Panc1 (cell line): ENCODE results near the gene MEF2D. TPM values are rescaled to one million over a fixed set of nuclear protein-coding genes. Genes with fewer than 3 reads are reported as not detected.

Experiments used
- ATAC-seq: fragments of 200-7000 bp; cut with Tn5 transposase; 2 replicates; pipeline ENCODE4 v1.9.1; 2020; ENCODE audit warnings: mild to moderate bottlenecking, moderate library complexity
- BruUV-seq: library from RNA; stranded (reverse); fragments of 400-500 nt; replicated peaks from 2 replicates; lab custom pipeline; 2021; lab: Mats Ljungman, UMichigan
- CTCF ChIA-PET: fragments of 300-600 bp; sonication (Branson Sonifier 250); formaldehyde crosslinking; loops from one replicate; lab custom pipeline; 2022; ENCODE audit warnings: antibody characterized with exemption; lab: Charles Lee
- POLR2A ChIA-PET: fragments of 300-600 bp; sonication (Branson Sonifier 250); formaldehyde crosslinking; loops from one replicate; lab custom pipeline; 2022; ENCODE audit warnings: antibody characterized with exemption; lab: Charles Lee
- DNase-seq: peaks from one replicate; pipeline ENCODE4 v3.0.0-alpha.2; 2010; ENCODE audit warnings: low read depth, low spot score
- H3K27ac ChIP-seq: 2 replicates; pipeline ENCODE4 v1.5.1; 2011; ENCODE audit warnings: mild to moderate bottlenecking, low read length, inconsistent platforms
- H3K27me3 ChIP-seq: fragments of 200-500 bp; sonication (Bioruptor generic); 2 replicates; pipeline ENCODE4 v1.6.0; 2014; ENCODE audit warnings: low read length, inconsistent platforms; ENCODE audit not compliant: control insufficient read depth, insufficient read depth
- H3K36me3 ChIP-seq: fragments of 200-500 bp; sonication (Bioruptor generic); 2 replicates; pipeline ENCODE4 v1.5.1; 2014; ENCODE audit warnings: inconsistent platforms, mild to moderate bottlenecking, low read length, moderate library complexity; ENCODE audit not compliant: control insufficient read depth, insufficient read depth
- H3K4me1 ChIP-seq: 2 replicates; pipeline ENCODE4 v1.5.1; 2011; ENCODE audit warnings: inconsistent platforms, mild to moderate bottlenecking, low read length, moderate library complexity; ENCODE audit not compliant: control insufficient read depth, insufficient read depth
- H3K4me3 ChIP-seq, 2 experiments: 2 replicates each; pipeline ENCODE4 v1.5.1; 2011 to 2012; ENCODE audit warnings: low read depth in 2 of 2, low read length in 2 of 2, mild to moderate bottlenecking in 2 of 2, inconsistent platforms in 1 of 2, moderate library complexity in 1 of 2
- H3K9me3 ChIP-seq: fragments of 200-500 bp; sonication (Bioruptor generic); 2 replicates; pipeline ENCODE4 v1.5.1; 2014; ENCODE audit warnings: low read depth, mild to moderate bottlenecking, inconsistent platforms, low read length, moderate library complexity; ENCODE audit not compliant: control insufficient read depth, insufficient read depth
- CTCF ChIP-seq: fragments of 450-650 bp; IDR thresholded peaks from 2 replicates; pipeline ENCODE4 v1.5.1; 2017; ENCODE audit warnings: mild to moderate bottlenecking
- POLR2AphosphoS5 ChIP-seq: IDR thresholded peaks from 2 replicates; pipeline ENCODE4 v1.6.1; 2012; ENCODE audit warnings: mild to moderate bottlenecking, low read depth, low read length, moderate library complexity
- REST ChIP-seq, 2 experiments: IDR thresholded peaks; 2 replicates each; pipeline ENCODE4 v1.6.1; 2011 to 2012; ENCODE audit warnings: low read depth in 2 of 2, control low read depth in 1 of 2, low read length in 1 of 2, mild to moderate bottlenecking in 1 of 2, moderate library complexity in 1 of 2; ENCODE audit not compliant: insufficient read depth in 1 of 2
- SIN3A ChIP-seq: IDR thresholded peaks from 2 replicates; pipeline ENCODE4 v1.6.1; 2012; ENCODE audit warnings: low read depth, mild to moderate bottlenecking, low read length, moderate library complexity, borderline replicate concordance; ENCODE audit not compliant: insufficient read depth
- TCF7L2 ChIP-seq: IDR thresholded peaks from 2 replicates; pipeline ENCODE4 v1.6.1; 2011; ENCODE audit warnings: mild to moderate bottlenecking, low read depth, low read length, inconsistent platforms
- in situ Hi-C: cut with HindIII; loops from 2 replicates; pipeline ENCODE4 v1.10.0; 2016; ENCODE audit warnings: low sequenced_read_pairs, low pct_unique_long_range_greater_than_20kb
- intact Hi-C: fragments of 100-400 bp; cut with micrococcal nuclease; formaldehyde crosslinking; loops from one replicate; pipeline ENCODE4 v1.10.0; 2022; ENCODE audit not compliant: unreplicated experiment
- total RNA-seq: library from RNA; stranded (reverse); gene quantifications from one replicate; pipeline ENCODE4 v1.2.1, GENCODE V29; 2021; ENCODE audit not compliant: unreplicated experiment

MEF2D gene
- total RNA-seq, 1 experiment from 2014 or later = 30.9 TPM

- no peak for ATAC-seq
- H3K4me3 ChIP-seq = peak overlapping the region in 1 of 2 experiments; percentile 69; a peak in 2 of 4 replicates
- in situ Hi-C loops = no loop called here
These were observed 2.7 kb downstream of the MEF2D start for GRCh38 chr1:156497743-156498431.

More at GRCh38 chr1:156497743-156498431, 2.7 kb downstream of the MEF2D start:
- intact Hi-C loops = no loop called here
- H3K36me3 ChIP-seq = peaks cover 8% of the 10 kb centered on the region; the same call in 1 of the 2 replicates
- H3K27ac ChIP-seq = peak overlapping the region; percentile 85
- no peaks in the 10 kb centered on the region for H3K27me3 ChIP-seq
- H3K4me1 ChIP-seq = peaks cover 48% of the 10 kb centered on the region
- H3K9me3 ChIP-seq = no peaks in the 10 kb centered on the region
- TSS peak; percentile 37 for BruUV-seq
- ChIA-PET POLR2A (no interaction called here), CTCF (interaction anchor here (1.2 kb wide), 1 partner anchor 17 kb away, joined by 4 read pairs; no protein-coding TSS in a partner anchor)
- no peak for TF ChIP-seq CTCF
- TF ChIP-seq TCF7L2 = no peak
- TF ChIP-seq POLR2AphosphoS5 = no peak
- no peak for TF ChIP-seq REST (IDR thresholded peaks at IDR 0.05; ENCODE audit: insufficient read depth in 1 of 2, low read depth in 2 of 2, low read length in 1 of 2)
- TF ChIP-seq SIN3A = no peak
- DNase-seq = no peak
